Measurements from ENCODE around the gene GPR75. TPM values are rescaled to one million over a fixed set of nuclear protein-coding genes. Genes with fewer than 3 reads are reported as not detected.

Gene GPR75
- total RNA-seq, 1 experiment from 2014 or later, result 3.9 TPM

DNA sequence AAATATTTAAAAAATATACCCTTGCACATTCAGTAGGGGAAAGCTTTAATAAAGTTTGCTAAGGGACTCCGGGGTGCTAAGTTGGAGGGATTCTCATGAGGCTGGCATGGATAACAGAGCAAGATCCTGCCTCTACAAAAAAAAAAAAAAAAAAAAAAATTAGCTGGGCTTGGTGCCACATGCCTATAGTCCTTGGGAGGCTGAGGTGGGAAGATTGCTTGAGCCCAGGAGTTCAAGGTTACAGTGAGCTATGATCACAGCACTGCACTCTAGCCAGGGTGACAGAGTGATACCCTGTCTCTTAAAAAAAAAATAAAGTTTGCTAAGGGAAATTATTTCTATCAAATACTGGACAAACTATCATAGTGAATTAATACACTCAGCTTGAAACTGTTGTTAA is 17.3 kb upstream of the GPR75 start:
- H3K9me3 Mint-ChIP-seq (ENCODE audit: unreplicated experiment), result no peaks in the 10 kb centered on the region
- Histone ChIP-seq H3K4me3 (ENCODE audit: low read depth, low read length) (no peak overlapping the region), H3K27me3 (replicated peaks; ENCODE audit: control insufficient read depth, insufficient read depth, low read length) (no peaks in the 10 kb centered on the region), H3K36me3 (ENCODE audit: control insufficient read depth, insufficient read depth, low read length) (no peaks in the 10 kb centered on the region; the same call in 1 of the 2 replicates), H3K9me3 (no peaks in the 10 kb centered on the region), H3K4me1 (no peaks in the 10 kb centered on the region)
- POLR2A ChIA-PET, result no interaction called here
- CTCF ChIA-PET, result no interaction called here
- no peak for DNase-seq
- intact Hi-C loops (cut with micrococcal nuclease; ENCODE audit: unreplicated experiment), result no loop called here
- no peaks in the 10 kb centered on the region for H3K4me1 Mint-ChIP-seq (ENCODE audit: low read depth, unreplicated experiment)
- peaks cover 63% of the 10 kb centered on the region for H3K36me3 Mint-ChIP-seq (ENCODE audit: insufficient read depth, unreplicated experiment)
- no peaks in the 10 kb centered on the region for H3K27me3 Mint-ChIP-seq (ENCODE audit: insufficient read depth, unreplicated experiment)
- BruUV-seq (replicated peaks), result no TSS peak
- TF ChIP-seq, protein P1, sequence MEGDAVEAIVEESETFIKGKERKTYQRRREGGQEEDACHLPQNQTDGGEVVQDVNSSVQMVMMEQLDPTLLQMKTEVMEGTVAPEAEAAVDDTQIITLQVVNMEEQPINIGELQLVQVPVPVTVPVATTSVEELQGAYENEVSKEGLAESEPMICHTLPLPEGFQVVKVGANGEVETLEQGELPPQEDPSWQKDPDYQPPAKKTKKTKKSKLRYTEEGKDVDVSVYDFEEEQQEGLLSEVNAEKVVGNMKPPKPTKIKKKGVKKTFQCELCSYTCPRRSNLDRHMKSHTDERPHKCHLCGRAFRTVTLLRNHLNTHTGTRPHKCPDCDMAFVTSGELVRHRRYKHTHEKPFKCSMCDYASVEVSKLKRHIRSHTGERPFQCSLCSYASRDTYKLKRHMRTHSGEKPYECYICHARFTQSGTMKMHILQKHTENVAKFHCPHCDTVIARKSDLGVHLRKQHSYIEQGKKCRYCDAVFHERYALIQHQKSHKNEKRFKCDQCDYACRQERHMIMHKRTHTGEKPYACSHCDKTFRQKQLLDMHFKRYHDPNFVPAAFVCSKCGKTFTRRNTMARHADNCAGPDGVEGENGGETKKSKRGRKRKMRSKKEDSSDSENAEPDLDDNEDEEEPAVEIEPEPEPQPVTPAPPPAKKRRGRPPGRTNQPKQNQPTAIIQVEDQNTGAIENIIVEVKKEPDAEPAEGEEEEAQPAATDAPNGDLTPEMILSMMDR (IDR thresholded peaks at IDR 0.05; ENCODE audit: insufficient read depth in 1 of 2, low read depth in 1 of 2, low read length in 1 of 2, severe bottlenecking in 1 of 2, unreplicated experiment in 1 of 2), result no peak
- H3K4me3 Mint-ChIP-seq (ENCODE audit: unreplicated experiment), result no peak overlapping the region
- no peak overlapping the region for H3K27ac Mint-ChIP-seq (ENCODE audit: unreplicated experiment)

DNA sequence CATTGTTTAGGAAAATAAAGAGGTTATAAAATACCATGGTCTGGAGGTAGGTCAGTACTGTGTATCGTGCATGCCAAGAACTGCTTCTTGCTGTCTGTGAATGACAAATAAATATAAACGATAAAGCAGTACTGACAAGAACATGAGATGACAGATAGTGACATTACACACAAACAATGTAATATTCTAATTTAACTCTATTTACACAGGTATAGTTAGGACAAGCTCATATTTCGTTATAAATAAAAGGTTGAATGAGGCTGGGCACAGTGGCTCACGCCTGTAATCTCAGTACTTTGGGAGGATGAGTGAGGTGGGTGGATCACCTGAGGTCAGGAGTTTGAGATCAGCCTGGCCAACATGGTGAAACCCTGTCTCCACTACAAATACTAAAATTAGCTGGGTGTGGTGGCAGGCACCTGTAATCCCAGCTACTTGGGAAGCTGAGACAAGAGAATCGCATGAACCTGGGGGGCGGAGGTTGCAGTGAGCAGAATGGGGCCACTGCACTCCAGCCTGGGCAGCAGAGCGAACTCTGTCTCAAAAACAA is 14.7 kb upstream of the GPR75 start:
- H3K36me3 ChIP-seq (ENCODE audit: control insufficient read depth, insufficient read depth, low read length), result no peaks in the 10 kb centered on the region
- CTCF ChIA-PET, result no interaction called here

DNA sequence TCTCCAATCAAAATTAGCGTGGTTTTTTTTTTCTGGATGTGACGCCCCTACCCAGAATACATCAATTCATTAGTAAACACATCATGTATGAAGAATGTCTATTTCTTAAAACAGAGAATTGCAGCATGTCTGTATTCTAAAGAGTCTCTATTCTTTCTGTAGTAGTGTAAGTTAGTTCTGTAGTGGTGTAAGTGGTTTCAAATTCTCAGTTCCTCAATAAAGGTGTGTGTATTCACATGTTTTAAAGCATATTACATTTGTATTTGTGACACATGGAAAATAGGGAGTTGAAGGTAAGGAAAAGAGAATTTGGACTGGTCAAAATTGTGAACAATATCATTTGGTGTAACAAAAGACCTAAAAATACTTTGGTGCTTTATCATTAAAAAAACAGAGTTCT is 8.0 kb upstream of the GPR75 start:
- no peaks in the 10 kb centered on the region for H3K9me3 Mint-ChIP-seq (ENCODE audit: unreplicated experiment)

More for the DNA sequence above, 14.7 kb upstream of the GPR75 start:
- DNase-seq, result no peak
- intact Hi-C loops (cut with micrococcal nuclease; ENCODE audit: unreplicated experiment), result no loop called here
- peaks cover 54% of the 10 kb centered on the region for H3K36me3 Mint-ChIP-seq (ENCODE audit: insufficient read depth, unreplicated experiment)
- H3K27me3 Mint-ChIP-seq (ENCODE audit: insufficient read depth, unreplicated experiment), result no peaks in the 10 kb centered on the region
- no TSS peak for BruUV-seq (replicated peaks)
- POLR2A ChIA-PET, result no interaction called here
- H3K9me3 Mint-ChIP-seq (ENCODE audit: unreplicated experiment), result no peaks in the 10 kb centered on the region
- H3K27ac Mint-ChIP-seq (ENCODE audit: unreplicated experiment), result no peak overlapping the region
- no peak overlapping the region for H3K4me3 Mint-ChIP-seq (ENCODE audit: unreplicated experiment)
- no peaks in the 10 kb centered on the region for H3K4me1 Mint-ChIP-seq (ENCODE audit: low read depth, unreplicated experiment)
- Histone ChIP-seq H3K4me3 (ENCODE audit: low read depth, low read length) (no peak overlapping the region), H3K4me1 (no peaks in the 10 kb centered on the region), H3K27me3 (replicated peaks; ENCODE audit: control insufficient read depth, insufficient read depth, low read length) (no peaks in the 10 kb centered on the region), H3K9me3 (no peaks in the 10 kb centered on the region)
- TF ChIP-seq, protein P1 (IDR thresholded peaks at IDR 0.05; ENCODE audit: insufficient read depth in 1 of 2, low read depth in 1 of 2, low read length in 1 of 2, severe bottlenecking in 1 of 2, unreplicated experiment in 1 of 2), result no peak

More for the DNA sequence above, 8.0 kb upstream of the GPR75 start:
- intact Hi-C loops (cut with micrococcal nuclease; ENCODE audit: unreplicated experiment), result no loop called here
- no peaks in the 10 kb centered on the region for H3K4me1 Mint-ChIP-seq (ENCODE audit: low read depth, unreplicated experiment)
- no peaks in the 10 kb centered on the region for H3K27me3 ChIP-seq (replicated peaks; ENCODE audit: control insufficient read depth, insufficient read depth, low read length)
- H3K4me3 ChIP-seq (ENCODE audit: low read depth, low read length), result no peak overlapping the region
- H3K27ac Mint-ChIP-seq (ENCODE audit: unreplicated experiment), result no peak overlapping the region
- no TSS peak for BruUV-seq (replicated peaks)
- TF ChIP-seq, protein P1 (IDR thresholded peaks at IDR 0.05; ENCODE audit: insufficient read depth in 1 of 2, low read depth in 1 of 2, low read length in 1 of 2, severe bottlenecking in 1 of 2, unreplicated experiment in 1 of 2), result no peak
- no peak overlapping the region for H3K4me3 Mint-ChIP-seq (ENCODE audit: unreplicated experiment)
- H3K27me3 Mint-ChIP-seq (ENCODE audit: insufficient read depth, unreplicated experiment), result no peaks in the 10 kb centered on the region
- H3K36me3 ChIP-seq (ENCODE audit: control insufficient read depth, insufficient read depth, low read length), result no peaks in the 10 kb centered on the region; the same call in none of the 2 replicates
- H3K9me3 ChIP-seq, result no peaks in the 10 kb centered on the region
- no peak for DNase-seq
- peaks cover 62% of the 10 kb centered on the region for H3K36me3 Mint-ChIP-seq (ENCODE audit: insufficient read depth, unreplicated experiment)
- ChIA-PET POLR2A (no interaction called here), CTCF (no interaction called here)
- H3K4me1 ChIP-seq, result no peaks in the 10 kb centered on the region

Data from Caco-2 (cell line).